GM12864 (cell line): ENCODE results near the gene PLCL1.

Experiments used
- DNase-seq: peaks from one replicate; pipeline ENCODE4 v3.0.0-alpha.2; 2011; ENCODE audit warnings: low read depth
- H3K4me3 ChIP-seq: 2 replicates; pipeline ENCODE4 v1.5.1; 2011; ENCODE audit warnings: mild to moderate bottlenecking, low read depth, low read length, control low read depth
- TF ChIP-seq, protein P1 (sequence below): IDR thresholded peaks from 2 replicates; pipeline ENCODE4 v1.5.1; 2011; ENCODE audit warnings: low read depth, mild to moderate bottlenecking, moderate library complexity, low read length, control low read depth, inconsistent platforms; ENCODE audit errors: missing control alignments

PLCL1 gene

DNA sequence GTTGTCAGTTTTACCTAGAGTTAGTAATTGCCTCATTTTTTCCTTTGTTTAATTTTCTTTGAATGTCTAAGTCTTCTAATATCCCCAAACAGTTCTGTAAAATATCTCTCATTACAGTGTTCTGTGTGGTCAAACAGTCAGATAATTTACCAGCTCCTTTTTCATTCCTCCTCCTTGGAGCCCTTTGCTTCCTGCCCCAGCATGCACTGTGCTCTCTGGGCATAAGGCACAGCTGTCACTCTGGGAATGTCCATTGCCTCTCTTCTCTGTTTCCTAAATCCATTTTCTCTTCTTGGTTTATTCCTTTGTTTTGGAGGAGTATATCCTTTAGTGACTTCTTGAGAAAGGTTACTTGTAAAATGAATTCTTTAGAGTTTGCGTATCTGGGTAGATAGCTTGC lies 139.3 kb downstream of the PLCL1 start:
- TF ChIP-seq, protein P1, sequence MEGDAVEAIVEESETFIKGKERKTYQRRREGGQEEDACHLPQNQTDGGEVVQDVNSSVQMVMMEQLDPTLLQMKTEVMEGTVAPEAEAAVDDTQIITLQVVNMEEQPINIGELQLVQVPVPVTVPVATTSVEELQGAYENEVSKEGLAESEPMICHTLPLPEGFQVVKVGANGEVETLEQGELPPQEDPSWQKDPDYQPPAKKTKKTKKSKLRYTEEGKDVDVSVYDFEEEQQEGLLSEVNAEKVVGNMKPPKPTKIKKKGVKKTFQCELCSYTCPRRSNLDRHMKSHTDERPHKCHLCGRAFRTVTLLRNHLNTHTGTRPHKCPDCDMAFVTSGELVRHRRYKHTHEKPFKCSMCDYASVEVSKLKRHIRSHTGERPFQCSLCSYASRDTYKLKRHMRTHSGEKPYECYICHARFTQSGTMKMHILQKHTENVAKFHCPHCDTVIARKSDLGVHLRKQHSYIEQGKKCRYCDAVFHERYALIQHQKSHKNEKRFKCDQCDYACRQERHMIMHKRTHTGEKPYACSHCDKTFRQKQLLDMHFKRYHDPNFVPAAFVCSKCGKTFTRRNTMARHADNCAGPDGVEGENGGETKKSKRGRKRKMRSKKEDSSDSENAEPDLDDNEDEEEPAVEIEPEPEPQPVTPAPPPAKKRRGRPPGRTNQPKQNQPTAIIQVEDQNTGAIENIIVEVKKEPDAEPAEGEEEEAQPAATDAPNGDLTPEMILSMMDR: no peak
- DNase-seq: no peak
- H3K4me3 ChIP-seq: no peak overlapping the region

- TF ChIP-seq, protein P1: no peak
- H3K4me3 ChIP-seq: no peak overlapping the region
- DNase-seq: no peak
Observed at GRCh38 chr2:197944416-197945096, 140.2 kb downstream of the PLCL1 start.

GRCh38 chr2:197946562-197946961 lies 142.2 kb downstream of the PLCL1 start:
- H3K4me3 ChIP-seq: no peak overlapping the region
- DNase-seq: no peak
- TF ChIP-seq, protein P1: no peak

GRCh38 chr2:197947219-197947757 lies 142.9 kb downstream of the PLCL1 start:
- no peak for DNase-seq
- TF ChIP-seq, protein P1: no peak

GRCh38 chr2:197949224-197949623 lies 144.8 kb downstream of the PLCL1 start:
- TF ChIP-seq, protein P1: no peak
- H3K4me3 ChIP-seq: no peak overlapping the region
- DNase-seq: no peak

More at GRCh38 chr2:197947219-197947757, 142.9 kb downstream of the PLCL1 start:
- H3K4me3 ChIP-seq: no peak overlapping the region

DNA sequence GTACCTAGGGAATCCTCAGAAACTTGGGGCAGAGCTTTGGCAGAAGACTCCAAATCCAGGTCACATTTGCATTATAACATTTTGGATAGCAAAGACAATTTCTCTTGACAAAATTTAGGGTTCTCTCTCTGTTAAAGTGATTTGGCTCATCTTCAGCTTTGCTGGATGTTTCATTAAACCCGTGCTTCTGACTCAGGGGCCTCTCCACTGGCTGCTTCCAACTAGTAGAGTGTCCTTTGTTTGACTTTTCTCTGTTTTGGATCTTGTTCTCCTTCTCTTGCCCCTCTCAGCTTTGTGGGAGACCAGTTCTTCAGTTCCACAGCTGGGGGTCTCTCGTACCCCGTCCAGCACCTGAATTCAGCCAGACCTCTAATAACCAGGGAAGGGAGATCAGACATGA lies 145.6 kb downstream of the PLCL1 start:
- TF ChIP-seq, protein P1: no peak
- no peak overlapping the region for H3K4me3 ChIP-seq
- DNase-seq: no peak

GRCh38 chr2:197950724-197951123 lies 146.3 kb downstream of the PLCL1 start:
- TF ChIP-seq, protein P1: no peak
- H3K4me3 ChIP-seq: no peak overlapping the region
- DNase-seq: no peak
